Ectodermal cell (in vitro differentiated cells): ENCODE measurements around the gene LRRC19.

Experiments
- H3K27ac ChIP-seq: 2 replicates; pipeline ENCODE4 v1.7.0; 2013; ENCODE audit warnings: mild to moderate bottlenecking, low read depth, low read length; ENCODE audit not compliant: insufficient read depth, poor library complexity, severe bottlenecking
- H3K27me3 ChIP-seq: 2 replicates; pipeline ENCODE4 v1.7.0; 2013; ENCODE audit warnings: mild to moderate bottlenecking, low read length; ENCODE audit not compliant: insufficient read depth, control insufficient read depth, poor library complexity, severe bottlenecking
- H3K36me3 ChIP-seq: one replicate; pipeline ENCODE4 v1.7.0; 2013; ENCODE audit warnings: low read length; ENCODE audit not compliant: control insufficient read depth, insufficient read depth
- H3K4me1 ChIP-seq: one replicate; pipeline ENCODE4 v1.7.0; 2013; ENCODE audit warnings: low read length; ENCODE audit not compliant: control insufficient read depth, insufficient read depth
- H3K4me3 ChIP-seq: 2 replicates; pipeline ENCODE4 v1.7.0; 2013; ENCODE audit warnings: low read depth, low read length, control low read depth; ENCODE audit not compliant: insufficient read depth
- H3K9me3 ChIP-seq: 2 replicates; pipeline ENCODE4 v1.7.0; 2013; ENCODE audit warnings: mild to moderate bottlenecking, low read length, moderate library complexity; ENCODE audit not compliant: control insufficient read depth
- WGBS, 2 experiments: methylation state at CpG; one replicate each; pipeline ENCODE4 v1.1.7; 2013; ENCODE audit warnings: missing lambda C conversion rate in 2 of 2; 5-methylcytosine and 5-hydroxymethylcytosine counted together

The LRRC19 gene

DNA sequence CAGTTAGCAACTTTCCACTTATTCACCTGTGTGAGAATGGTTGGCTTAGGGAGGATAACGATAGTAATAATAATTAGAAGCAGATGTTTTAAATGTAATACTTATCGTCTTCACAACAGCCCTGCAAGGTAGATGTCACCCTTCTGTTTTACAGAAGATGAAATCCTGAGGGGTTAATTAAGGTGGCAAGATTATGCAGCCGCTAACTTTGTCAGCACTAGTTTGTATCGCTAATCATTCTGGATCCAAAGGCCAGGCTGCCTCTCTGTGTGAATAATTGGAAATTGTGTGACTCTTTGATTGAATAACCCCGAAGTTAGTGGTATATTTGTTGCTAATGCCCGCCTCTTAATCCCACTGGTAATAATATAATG lies 48.6 kb downstream of the LRRC19 start:
- peak overlapping the region; percentile 61 for H3K4me3 ChIP-seq
- WGBS, 2 experiments, result 71 to 83% methylated on average over 5 to 6 of the region's 6 CpGs
- no peaks in the 10 kb centered on the region for H3K36me3 ChIP-seq
- H3K4me1 ChIP-seq, result peaks cover 16% of the 10 kb centered on the region
- no peaks in the 10 kb centered on the region for H3K9me3 ChIP-seq
- H3K27me3 ChIP-seq, result no peaks in the 10 kb centered on the region
- peak overlapping the region; percentile 96 for H3K27ac ChIP-seq

DNA sequence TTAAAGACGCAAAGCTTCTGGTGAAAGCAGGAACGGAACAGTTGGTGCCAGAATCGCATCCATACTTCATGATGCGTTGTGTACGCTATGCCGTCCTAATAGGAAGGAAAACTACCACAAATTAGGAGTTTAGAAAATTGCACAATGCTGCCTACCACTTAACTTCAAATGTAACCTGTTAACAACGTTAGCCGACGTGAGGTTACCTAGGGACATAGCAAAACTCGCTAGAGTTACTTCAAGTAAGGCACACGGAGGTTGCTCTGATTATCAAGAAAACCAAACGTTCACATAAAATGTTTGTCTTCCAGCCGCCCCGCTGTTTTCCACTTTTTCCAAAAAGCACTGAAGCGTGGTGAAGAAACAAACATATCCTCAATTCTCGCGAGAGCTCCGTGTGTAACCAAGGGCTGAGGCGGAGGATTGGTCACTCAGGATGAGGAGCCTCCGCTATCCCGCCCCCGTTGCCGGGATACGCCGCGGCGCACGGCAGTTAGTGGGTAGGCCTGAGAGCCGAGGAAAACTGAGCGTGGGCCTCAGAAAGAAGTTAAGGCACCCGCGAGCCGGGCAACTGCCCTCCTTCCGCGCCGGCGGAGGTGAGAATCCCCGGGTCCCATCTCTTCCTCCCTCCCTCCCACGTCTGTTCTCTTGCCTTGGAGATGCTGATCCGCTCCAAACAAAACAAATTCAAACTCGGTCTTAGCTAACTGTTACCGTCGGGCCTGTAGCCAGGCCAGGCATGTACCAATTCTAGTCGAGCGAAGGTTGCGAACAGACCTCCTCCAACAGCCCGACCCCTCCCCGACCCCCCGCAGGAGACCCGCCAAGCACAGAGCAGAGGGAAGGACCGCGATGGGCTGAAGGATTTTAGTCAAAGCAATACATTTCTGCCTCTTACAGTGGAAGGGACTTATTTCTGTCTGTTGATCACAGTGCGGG lies 49.3 kb downstream of the LRRC19 start, which contains the start of gene IFT74:
TSS of gene IFT74 (plus strand) at position 492 of the 939 bp plus-strand sequence. CDS start 5,556 bp downstream, outside the sequence.
- 6 to 7% methylated on average over 53 of the region's 53 CpGs for WGBS, 2 experiments
- Histone ChIP-seq H3K4me3 (peak within 1 kb of the TSS; percentile 61), H3K27me3 (no peaks in the 10 kb centered on the region), H3K4me1 (peaks cover 16% of the 10 kb centered on the region), H3K27ac (peak within 1 kb of the TSS; percentile 96), H3K9me3 (no peaks in the 10 kb centered on the region), H3K36me3 (no peaks in the 10 kb centered on the region)

DNA sequence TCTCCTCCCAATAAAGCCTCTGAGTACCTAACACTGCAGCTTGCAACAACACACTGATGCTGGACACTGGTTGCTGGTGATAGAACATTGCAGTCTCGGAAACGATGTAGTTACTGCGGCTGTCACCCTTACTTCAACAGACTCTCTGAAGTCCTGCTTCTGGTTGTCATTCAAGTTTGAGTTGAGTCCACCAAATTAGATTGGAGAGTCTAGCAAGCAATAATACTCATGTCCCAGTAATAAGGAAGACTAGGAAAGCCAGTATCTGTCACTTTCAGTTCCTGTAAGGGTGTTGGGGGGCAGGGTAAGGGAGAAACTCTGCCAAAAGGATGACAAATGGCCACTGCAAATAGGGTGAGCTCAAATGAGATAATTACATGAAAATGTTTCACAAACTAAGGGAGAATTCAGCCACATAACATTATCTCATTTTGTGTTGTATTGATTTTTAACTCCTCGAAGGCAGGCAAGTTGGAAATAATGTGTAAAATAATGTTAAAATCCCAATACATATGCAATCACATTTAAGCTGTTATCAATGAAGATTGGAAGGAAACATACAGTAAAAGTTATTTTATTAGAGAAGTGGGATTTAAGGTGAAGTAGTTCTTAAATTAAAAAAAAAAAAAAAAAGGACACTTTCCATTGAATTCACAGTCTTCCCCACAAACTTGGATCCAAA lies 50.1 kb downstream of the LRRC19 start:
- no peaks in the 10 kb centered on the region for H3K27me3 ChIP-seq
- H3K27ac ChIP-seq, result peak overlapping the region; percentile 96
- no peaks in the 10 kb centered on the region for H3K36me3 ChIP-seq
- peak overlapping the region; percentile 61 for H3K4me3 ChIP-seq
- no peaks in the 10 kb centered on the region for H3K9me3 ChIP-seq
- peaks cover 16% of the 10 kb centered on the region for H3K4me1 ChIP-seq
- 90 to 91% methylated on average over 3 of the region's 4 CpGs for WGBS, 2 experiments

DNA sequence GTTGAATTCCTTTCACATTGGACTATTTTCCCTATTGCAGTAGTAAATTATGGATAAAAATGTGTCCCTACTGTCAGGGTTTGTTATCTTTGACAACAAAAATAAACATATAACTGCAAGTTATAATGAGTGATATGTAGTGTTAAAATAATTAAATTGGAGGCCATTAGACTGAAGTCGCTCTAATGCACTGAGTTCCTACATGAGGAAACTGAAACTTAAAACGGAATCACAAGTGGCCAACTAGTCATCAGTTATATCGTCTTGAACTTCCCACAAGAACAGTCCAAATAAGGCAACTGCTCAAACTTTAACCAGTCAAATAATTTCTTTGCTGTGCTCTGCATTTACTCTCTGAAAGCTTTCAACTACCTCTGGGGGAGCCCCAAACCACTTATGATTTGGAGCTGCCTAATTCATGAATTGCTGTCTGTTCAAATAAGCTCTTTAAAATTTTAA lies 51.4 kb downstream of the LRRC19 start:
- Histone ChIP-seq H3K4me1 (peaks cover 16% of the 10 kb centered on the region), H3K9me3 (no peaks in the 10 kb centered on the region), H3K4me3 (no peak overlapping the region), H3K27me3 (no peaks in the 10 kb centered on the region), H3K36me3 (no peaks in the 10 kb centered on the region), H3K27ac (no peak overlapping the region)
- 82 to 94% methylated on average over 3 of the region's 3 CpGs for WGBS, 2 experiments

DNA sequence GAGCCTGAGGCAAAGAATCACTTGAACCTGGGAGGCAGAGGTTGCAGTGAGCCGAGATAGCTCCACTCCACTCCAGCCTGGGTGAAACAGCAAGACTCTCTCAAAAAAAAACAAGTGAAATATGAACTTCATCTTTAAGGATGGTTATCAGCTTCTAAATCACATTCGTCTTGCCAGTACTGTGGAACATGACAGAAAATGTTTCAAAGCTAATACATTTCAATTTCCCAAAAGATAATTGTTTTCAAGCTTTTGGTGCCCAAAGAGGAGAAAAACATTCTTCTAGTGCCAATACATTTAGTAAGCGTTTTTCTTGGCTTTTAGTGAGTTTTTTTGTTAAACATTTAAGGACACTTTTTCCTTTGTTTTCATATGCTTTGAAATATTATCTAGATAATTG lies 53.7 kb downstream of the LRRC19 start:
- Histone ChIP-seq H3K27ac (no peak overlapping the region), H3K27me3 (no peaks in the 10 kb centered on the region), H3K36me3 (no peaks in the 10 kb centered on the region), H3K4me3 (no peak overlapping the region), H3K9me3 (no peaks in the 10 kb centered on the region), H3K4me1 (peaks cover 10% of the 10 kb centered on the region)
- 95% methylated on average over 2 of the region's 3 CpGs for WGBS, 2 experiments

DNA sequence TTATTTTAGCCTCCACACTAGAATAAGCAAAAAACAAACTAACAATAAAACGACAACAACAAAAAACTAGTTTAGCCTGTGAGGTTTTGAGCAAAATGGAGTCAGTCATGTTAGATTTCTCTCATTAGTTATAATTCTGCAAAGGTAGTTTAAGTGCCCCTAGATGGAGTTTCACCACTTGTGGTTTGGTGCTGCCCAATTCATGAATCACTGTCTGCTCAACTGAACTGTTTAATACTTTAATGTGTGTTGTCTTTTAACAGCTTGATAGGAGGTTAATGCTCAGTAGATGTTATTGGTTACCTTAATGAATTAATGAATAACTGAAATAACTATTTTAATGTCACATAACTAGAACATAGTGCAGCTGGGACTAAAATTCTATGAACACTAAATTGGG lies 55.0 kb downstream of the LRRC19 start:
- H3K27ac ChIP-seq, result no peak overlapping the region
- H3K36me3 ChIP-seq, result no peaks in the 10 kb centered on the region
- H3K4me1 ChIP-seq, result peaks cover 9% of the 10 kb centered on the region
- 89 to 100% methylated on average over 1 of the region's 1 CpG for WGBS, 2 experiments
- H3K27me3 ChIP-seq, result no peaks in the 10 kb centered on the region
- no peak overlapping the region for H3K4me3 ChIP-seq
- no peaks in the 10 kb centered on the region for H3K9me3 ChIP-seq

DNA sequence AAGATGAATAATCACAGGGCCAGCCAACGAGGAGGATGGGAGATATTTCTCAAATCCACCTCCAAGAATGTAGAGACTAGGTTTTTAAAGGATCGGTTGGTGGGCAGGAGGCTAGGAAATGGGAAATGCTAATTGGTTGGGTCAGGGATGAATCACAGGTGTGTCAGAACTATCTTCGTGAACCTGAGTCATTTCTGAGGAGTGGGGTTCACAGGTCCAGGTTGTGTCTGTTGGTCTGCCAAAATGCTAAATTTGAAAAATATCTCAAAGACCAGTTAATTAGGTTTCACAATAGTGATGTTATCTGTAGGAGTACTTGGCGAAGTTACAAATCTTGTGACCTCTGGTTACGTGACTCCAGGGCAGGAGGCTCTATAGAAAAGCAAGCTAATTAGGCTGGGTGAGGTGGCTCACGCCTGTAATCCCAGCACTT lies 55.8 kb downstream of the LRRC19 start:
- H3K4me3 ChIP-seq, result no peak overlapping the region
- H3K4me1 ChIP-seq, result peaks cover 6% of the 10 kb centered on the region
- WGBS, 2 experiments, result 86 to 87% methylated on average over 6 of the region's 6 CpGs
- H3K36me3 ChIP-seq, result no peaks in the 10 kb centered on the region
- no peaks in the 10 kb centered on the region for H3K9me3 ChIP-seq
- no peak overlapping the region for H3K27ac ChIP-seq
- no peaks in the 10 kb centered on the region for H3K27me3 ChIP-seq

DNA sequence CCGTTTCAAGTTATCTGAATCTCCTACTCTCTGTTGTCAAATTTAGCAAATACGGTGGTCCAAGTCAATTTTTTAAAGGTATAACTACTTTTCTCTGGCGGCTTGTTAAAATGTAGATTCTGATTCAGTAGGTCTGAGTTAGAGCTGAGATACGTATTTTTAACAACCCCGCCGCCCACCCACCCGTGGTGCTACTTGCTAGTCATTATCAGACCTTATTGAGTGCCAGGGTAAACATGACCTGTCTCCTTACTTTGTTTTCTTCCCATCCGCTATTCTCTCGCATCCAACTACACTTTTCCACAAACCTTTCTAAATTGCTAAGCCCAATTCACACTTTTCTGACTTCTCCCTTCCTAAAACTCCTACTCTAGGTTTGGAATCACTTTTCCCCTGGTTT lies 57.7 kb downstream of the LRRC19 start:
- peaks cover 2% of the 10 kb centered on the region for H3K36me3 ChIP-seq
- peak overlapping the region; percentile 95 for H3K27ac ChIP-seq
- peaks cover 6% of the 10 kb centered on the region for H3K4me1 ChIP-seq
- no peaks in the 10 kb centered on the region for H3K9me3 ChIP-seq
- H3K27me3 ChIP-seq, result no peaks in the 10 kb centered on the region
- 3% methylated on average over 9 of the region's 9 CpGs for WGBS, 2 experiments
- peak overlapping the region; percentile 94 for H3K4me3 ChIP-seq

DNA sequence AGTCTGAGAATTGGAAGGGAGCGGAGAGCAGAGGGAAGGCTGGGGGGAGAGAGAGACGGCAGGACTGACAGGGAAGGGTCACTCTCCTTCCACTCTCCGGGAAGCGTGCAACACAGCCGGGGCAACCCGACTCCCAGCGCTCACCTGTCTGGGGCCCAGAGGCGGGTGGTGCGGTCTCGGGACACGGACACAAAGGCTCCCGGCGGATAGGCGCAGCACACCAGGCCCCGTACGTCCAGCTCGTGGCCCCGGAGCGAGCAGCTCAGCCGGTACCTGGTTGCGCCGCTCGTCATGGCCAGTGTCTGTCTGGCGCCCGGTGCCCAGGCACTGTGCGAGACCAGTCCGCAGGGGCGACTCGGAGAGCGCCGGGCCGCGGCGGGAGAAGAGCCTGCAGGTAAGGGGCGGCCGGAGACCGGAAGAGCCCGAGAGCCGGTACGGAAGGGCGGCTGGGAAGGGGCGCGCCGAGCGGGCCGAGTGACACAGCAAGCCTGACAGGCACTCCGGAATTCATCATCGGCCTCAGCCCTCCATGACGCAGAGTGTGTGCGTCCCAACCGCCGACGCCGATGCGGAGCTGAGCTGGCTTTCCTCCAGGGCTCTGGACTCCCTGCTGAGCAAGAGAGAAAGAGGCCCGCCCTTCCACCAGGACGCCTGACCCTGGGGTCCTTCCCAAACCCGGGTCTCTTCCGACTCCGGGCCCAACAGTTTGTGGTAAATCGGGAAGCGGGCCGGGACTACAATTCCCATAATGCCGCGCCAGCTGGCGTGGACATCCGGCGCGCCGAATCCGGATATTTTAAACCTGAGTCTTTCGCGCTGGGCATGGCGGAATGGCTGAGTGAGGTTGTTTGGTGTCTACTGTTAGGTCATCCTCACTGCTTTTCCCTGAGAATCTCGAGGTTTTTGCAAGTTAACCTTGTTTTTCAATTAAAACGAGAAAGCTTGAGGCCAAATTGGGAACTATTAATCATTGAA lies 58.4 kb downstream of the LRRC19 start, which contains the start of gene PLAA:
TSS of gene PLAA (minus strand) at position 490 of the 975 bp plus-strand sequence. CDS start at position 293, 197 bp downstream.
- Histone ChIP-seq H3K9me3 (no peaks in the 10 kb centered on the region), H3K27ac (peak within 1 kb of the TSS; percentile 95), H3K27me3 (no peaks in the 10 kb centered on the region), H3K36me3 (peaks cover 2% of the 10 kb centered on the region), H3K4me3 (peak within 1 kb of the TSS; percentile 94), H3K4me1 (peaks cover 6% of the 10 kb centered on the region)
- WGBS, 2 experiments, result 0% methylated on average over 76 of the region's 76 CpGs
